PC-3 (cell line): ENCODE measurements around the gene ASPDH. TPM values are rescaled to one million over a fixed set of nuclear protein-coding genes. Genes with fewer than 3 reads are reported as not detected.

ENCODE experiments used
- ATAC-seq: fragments of 200-7000 bp; cut with Tn5 transposase; 2 replicates; pipeline ENCODE4 v1.9.1; 2020; ENCODE audit warnings: mild to moderate bottlenecking, moderate library complexity
- BruUV-seq: library from RNA; stranded (reverse); fragments of 400-500 nt; replicated peaks from 2 replicates; lab custom pipeline; 2021; lab: Mats Ljungman, UMichigan
- CTCF ChIA-PET: fragments of 300-600 bp; sonication (Branson Sonifier 250); formaldehyde crosslinking; loops from one replicate; lab custom pipeline; 2022; ENCODE audit warnings: antibody characterized with exemption; lab: Charles Lee
- POLR2A ChIA-PET: fragments of 300-600 bp; sonication (Branson Sonifier 250); formaldehyde crosslinking; loops from one replicate; lab custom pipeline; 2022; ENCODE audit warnings: antibody characterized with exemption; ENCODE audit not compliant: unreplicated experiment; lab: Charles Lee
- DNase-seq: peaks from one replicate; pipeline ENCODE4 v3.0.0-alpha.2; 2015
- H2AFZ ChIP-seq: fragments of 300-600 bp; sonication (generic); 2 replicates; pipeline ENCODE4 v1.6.0; 2016; ENCODE audit warnings: antibody characterized with exemption, low read length
- H3F3A ChIP-seq: fragments of 300-600 bp; sonication (generic); one replicate; pipeline ENCODE4 v1.6.0; 2017; ENCODE audit warnings: antibody characterized with exemption, low read length, control low read depth, mild to moderate bottlenecking; ENCODE audit not compliant: unreplicated experiment
- H3K27ac ChIP-seq: fragments of 300-600 bp; sonication (generic); 2 replicates; pipeline ENCODE4 v1.5.1; 2016; ENCODE audit warnings: mild to moderate bottlenecking, low read length
- H3K27me3 ChIP-seq: fragments of 300-600 bp; sonication (generic); 2 replicates; pipeline ENCODE4 v1.6.1; 2016; ENCODE audit warnings: low read length, mixed read lengths
- H3K36me3 ChIP-seq: fragments of 300-600 bp; sonication (generic); 2 replicates; pipeline ENCODE4 v1.6.1; 2016; ENCODE audit warnings: low read depth, mixed run types, low read length, mixed read lengths
- H3K4me1 ChIP-seq: fragments of 300-600 bp; sonication (generic); 2 replicates; pipeline ENCODE4 v1.5.1; 2016; ENCODE audit warnings: low read length; ENCODE audit not compliant: insufficient read depth
- H3K4me2 ChIP-seq: fragments of 300-600 bp; sonication (generic); 2 replicates; pipeline ENCODE4 v1.6.0; 2016; ENCODE audit warnings: low read length
- H3K4me3 ChIP-seq: fragments of 300-600 bp; sonication (generic); 2 replicates; pipeline ENCODE4 v1.5.1; 2016; ENCODE audit warnings: mild to moderate bottlenecking, low read length, mixed read lengths
- H3K79me2 ChIP-seq: fragments of 300-600 bp; sonication (generic); 2 replicates; pipeline ENCODE4 v1.6.1; 2017; ENCODE audit warnings: low read length, mixed read lengths
- H3K9ac ChIP-seq: fragments of 300-600 bp; sonication (generic); 2 replicates; pipeline ENCODE4 v1.6.0; 2016; ENCODE audit warnings: mild to moderate bottlenecking, low read length
- H3K9me2 ChIP-seq: fragments of 300-600 bp; sonication (generic); replicated peaks from 2 replicates; pipeline ENCODE4 v1.6.1; 2016; ENCODE audit warnings: mixed run types, low read length, mixed read lengths
- H3K9me3 ChIP-seq: fragments of 300-600 bp; sonication (generic); 2 replicates; pipeline ENCODE4 v1.6.1; 2016; ENCODE audit warnings: low read length, mixed read lengths
- H4K20me1 ChIP-seq: fragments of 300-600 bp; sonication (generic); 2 replicates; pipeline ENCODE4 v1.6.1; 2016; ENCODE audit warnings: low read length, mixed read lengths
- EZH2 ChIP-seq: fragments of 300-600 bp; sonication (generic); IDR thresholded peaks from one replicate; pipeline ENCODE4 v1.6.1; 2017; ENCODE audit warnings: antibody characterized with exemption, mild to moderate bottlenecking, low read length; ENCODE audit not compliant: unreplicated experiment
- EZH2phosphoT487 ChIP-seq: fragments of 300-600 bp; sonication (generic); IDR thresholded peaks from 2 replicates; pipeline ENCODE4 v1.6.1; 2018; ENCODE audit warnings: mild to moderate bottlenecking, antibody characterized with exemption, low read length, borderline replicate concordance
- intact Hi-C: fragments of 100-400 bp; cut with micrococcal nuclease; formaldehyde crosslinking; loops from 2 replicates; pipeline ENCODE4 v1.9.0; 2023
- total RNA-seq: library from RNA; depleted of rRNA; stranded (reverse); fragments of >200 nt; gene quantifications from 2 replicates; pipeline ENCODE4 v1.2.3, GENCODE V29; 2014
- TF ChIP-seq, protein P1 (sequence below): fragments of 300-600 bp; sonication (generic); conservative IDR thresholded peaks from 2 replicates; pipeline ENCODE4 v1.5.1; 2017; ENCODE audit warnings: antibody characterized with exemption, low read depth, mild to moderate bottlenecking, low read length

Gene ASPDH
- total RNA-seq, 1 experiment from 2014 or later: not detected

DNA sequence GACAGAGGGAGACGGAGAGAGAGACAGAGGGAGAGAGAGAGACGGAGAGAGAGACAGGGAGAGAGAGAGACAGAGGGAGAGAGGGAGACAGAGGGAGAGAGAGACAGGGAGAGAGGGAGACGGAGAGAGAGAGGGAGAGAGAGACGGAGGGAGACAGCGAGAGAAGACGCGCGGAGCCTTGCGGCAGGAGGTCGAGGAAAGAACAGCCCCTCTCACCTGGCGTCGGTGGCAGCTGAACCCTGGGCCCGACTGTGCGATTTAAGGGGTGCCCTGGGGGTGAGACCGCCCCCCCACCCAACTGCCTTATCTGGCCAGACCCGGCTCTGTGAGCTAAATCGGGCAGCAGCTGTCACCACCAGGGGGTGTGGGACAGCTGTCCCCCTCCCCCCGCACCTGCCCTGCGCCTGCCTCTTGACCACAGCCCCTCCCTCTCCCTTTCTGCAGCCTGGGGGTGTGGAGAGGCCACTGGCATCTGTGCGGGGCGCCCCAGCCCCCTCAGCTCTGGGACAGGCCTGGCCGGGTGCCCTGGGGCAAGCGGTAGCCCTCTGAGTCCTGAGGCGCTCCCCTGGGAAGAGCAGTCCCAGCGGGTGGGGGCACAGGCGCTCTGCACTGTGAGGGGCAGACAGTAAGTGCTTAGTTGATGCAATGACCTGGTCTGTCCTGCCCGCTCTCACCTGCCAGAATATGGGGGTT lies 13.5 kb downstream of the ASPDH start:
- DNase-seq: no peak

DNA sequence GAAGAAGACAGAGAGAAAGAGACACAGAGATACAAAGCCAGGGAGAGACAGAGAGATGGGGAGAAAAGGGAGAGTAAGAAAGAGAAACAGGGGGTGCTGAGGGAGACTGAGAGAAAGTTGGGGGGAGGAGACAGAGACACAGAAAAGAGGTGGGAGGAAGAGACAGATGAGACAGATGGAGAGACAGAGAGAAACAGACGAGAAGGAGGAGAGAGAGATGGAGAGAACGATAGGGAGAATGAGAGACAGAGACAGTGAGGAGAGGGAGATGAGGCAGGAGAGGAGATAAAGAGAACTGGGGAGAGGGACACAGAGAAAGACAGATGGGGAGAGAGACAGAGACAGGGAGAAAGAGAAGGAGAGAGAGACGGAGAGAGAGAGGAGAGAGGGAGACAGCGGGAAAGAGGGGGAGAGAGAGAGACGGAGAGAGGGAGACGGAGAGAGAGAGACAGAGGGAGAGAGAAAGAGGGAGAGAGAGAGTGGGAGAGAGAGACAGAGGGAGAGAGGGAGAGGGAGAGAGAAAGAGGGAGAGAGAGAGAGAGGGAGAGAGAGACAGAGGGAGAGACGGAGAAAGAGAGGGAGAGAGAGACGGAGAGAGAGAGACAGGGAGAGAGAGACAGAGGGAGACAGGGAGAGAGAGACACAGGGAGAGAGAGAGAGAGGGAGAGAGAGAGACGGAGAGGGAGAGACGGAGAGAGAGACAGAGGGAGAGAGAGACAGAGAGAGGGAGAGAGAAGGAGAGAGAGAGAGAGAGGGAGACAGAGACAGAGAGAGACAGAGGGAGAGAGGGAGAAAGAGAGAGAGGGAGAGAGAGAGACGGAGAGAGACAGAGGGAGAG lies 15.3 kb downstream of the ASPDH start:
- H2AFZ ChIP-seq: no peak overlapping the region
- no peak overlapping the region for H3K4me2 ChIP-seq
- H3K27me3 ChIP-seq: no peaks in the 10 kb centered on the region
- H3K36me3 ChIP-seq: no peaks in the 10 kb centered on the region
- H3K4me3 ChIP-seq: no peak overlapping the region
- H3K4me1 ChIP-seq: no peaks in the 10 kb centered on the region
- CTCF ChIA-PET: no interaction called here
- no peaks in the 10 kb centered on the region for H3K9me2 ChIP-seq
- no peaks in the 10 kb centered on the region for H4K20me1 ChIP-seq
- POLR2A ChIA-PET: no interaction called here
- no peaks in the 10 kb centered on the region for H3K9me3 ChIP-seq
- TF ChIP-seq, protein P1, sequence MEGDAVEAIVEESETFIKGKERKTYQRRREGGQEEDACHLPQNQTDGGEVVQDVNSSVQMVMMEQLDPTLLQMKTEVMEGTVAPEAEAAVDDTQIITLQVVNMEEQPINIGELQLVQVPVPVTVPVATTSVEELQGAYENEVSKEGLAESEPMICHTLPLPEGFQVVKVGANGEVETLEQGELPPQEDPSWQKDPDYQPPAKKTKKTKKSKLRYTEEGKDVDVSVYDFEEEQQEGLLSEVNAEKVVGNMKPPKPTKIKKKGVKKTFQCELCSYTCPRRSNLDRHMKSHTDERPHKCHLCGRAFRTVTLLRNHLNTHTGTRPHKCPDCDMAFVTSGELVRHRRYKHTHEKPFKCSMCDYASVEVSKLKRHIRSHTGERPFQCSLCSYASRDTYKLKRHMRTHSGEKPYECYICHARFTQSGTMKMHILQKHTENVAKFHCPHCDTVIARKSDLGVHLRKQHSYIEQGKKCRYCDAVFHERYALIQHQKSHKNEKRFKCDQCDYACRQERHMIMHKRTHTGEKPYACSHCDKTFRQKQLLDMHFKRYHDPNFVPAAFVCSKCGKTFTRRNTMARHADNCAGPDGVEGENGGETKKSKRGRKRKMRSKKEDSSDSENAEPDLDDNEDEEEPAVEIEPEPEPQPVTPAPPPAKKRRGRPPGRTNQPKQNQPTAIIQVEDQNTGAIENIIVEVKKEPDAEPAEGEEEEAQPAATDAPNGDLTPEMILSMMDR: no peak
- TF ChIP-seq EZH2phosphoT487 (no peak), EZH2 (no peak)
- H3K79me2 ChIP-seq: no peaks in the 10 kb centered on the region
- intact Hi-C loops: no loop called here
- H3K9ac ChIP-seq: no peak overlapping the region
- no TSS peak for BruUV-seq
- H3F3A ChIP-seq: no peaks in the 10 kb centered on the region
- DNase-seq (no peak), ATAC-seq (no peak)
- no peak overlapping the region for H3K27ac ChIP-seq

More for the DNA sequence above, 13.5 kb downstream of the ASPDH start:
- Histone ChIP-seq H4K20me1 (no peaks in the 10 kb centered on the region), H3K36me3 (no peaks in the 10 kb centered on the region), H3K79me2 (no peaks in the 10 kb centered on the region), H3K9me2 (no peaks in the 10 kb centered on the region), H3K27me3 (no peaks in the 10 kb centered on the region), H3K9me3 (no peaks in the 10 kb centered on the region), H3K4me1 (no peaks in the 10 kb centered on the region), H3K4me2 (no peak overlapping the region), H3K4me3 (no peak overlapping the region), H3K27ac (no peak overlapping the region), H2AFZ (no peak overlapping the region), H3F3A (no peaks in the 10 kb centered on the region), H3K9ac (no peak overlapping the region)
- intact Hi-C loops: no loop called here
- CTCF ChIA-PET: no interaction called here
- no peak for TF ChIP-seq EZH2phosphoT487
- TF ChIP-seq, protein P1: peak; percentile 41; the same call in 1 of the 2 replicates
- TF ChIP-seq EZH2: no peak
- BruUV-seq: no TSS peak
- ATAC-seq: peak; percentile 45
- POLR2A ChIA-PET: no interaction called here
